B cell (primary cell): ENCODE results near the gene ARMH3.

ENCODE experiments used
- EZH2 ChIP-seq: IDR thresholded peaks from 2 replicates; pipeline ENCODE4 v1.6.1; 2012; ENCODE audit warnings: borderline replicate concordance, low read depth, mild to moderate bottlenecking, moderate library complexity, low read length; ENCODE audit not compliant: insufficient read depth, poor library complexity, severe bottlenecking
- TF ChIP-seq, protein P1 (sequence below): fragments of 200-600 bp; IDR thresholded peaks from one replicate; pipeline ENCODE4 v1.8.0; 2022; ENCODE audit warnings: antibody characterized with exemption, mild to moderate bottlenecking

- TF ChIP-seq, protein P1, sequence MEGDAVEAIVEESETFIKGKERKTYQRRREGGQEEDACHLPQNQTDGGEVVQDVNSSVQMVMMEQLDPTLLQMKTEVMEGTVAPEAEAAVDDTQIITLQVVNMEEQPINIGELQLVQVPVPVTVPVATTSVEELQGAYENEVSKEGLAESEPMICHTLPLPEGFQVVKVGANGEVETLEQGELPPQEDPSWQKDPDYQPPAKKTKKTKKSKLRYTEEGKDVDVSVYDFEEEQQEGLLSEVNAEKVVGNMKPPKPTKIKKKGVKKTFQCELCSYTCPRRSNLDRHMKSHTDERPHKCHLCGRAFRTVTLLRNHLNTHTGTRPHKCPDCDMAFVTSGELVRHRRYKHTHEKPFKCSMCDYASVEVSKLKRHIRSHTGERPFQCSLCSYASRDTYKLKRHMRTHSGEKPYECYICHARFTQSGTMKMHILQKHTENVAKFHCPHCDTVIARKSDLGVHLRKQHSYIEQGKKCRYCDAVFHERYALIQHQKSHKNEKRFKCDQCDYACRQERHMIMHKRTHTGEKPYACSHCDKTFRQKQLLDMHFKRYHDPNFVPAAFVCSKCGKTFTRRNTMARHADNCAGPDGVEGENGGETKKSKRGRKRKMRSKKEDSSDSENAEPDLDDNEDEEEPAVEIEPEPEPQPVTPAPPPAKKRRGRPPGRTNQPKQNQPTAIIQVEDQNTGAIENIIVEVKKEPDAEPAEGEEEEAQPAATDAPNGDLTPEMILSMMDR, result no peak
- no peak for TF ChIP-seq EZH2
Measured at GRCh38 chr10:102068216-102068615, 12.2 kb upstream of the ARMH3 start.
